Urinary bladder (tissue), 4 donors: ENCODE measurements around the gene IFNE. TPM values are rescaled to one million over a fixed set of nuclear protein-coding genes. Genes with fewer than 3 reads are reported as not detected.

Source experiments
- DNase-seq: peaks from one replicate; pipeline ENCODE4 v3.0.0-alpha.2; 2015; ENCODE audit errors: extremely low spot score
- H3K27ac ChIP-seq: one replicate; pipeline ENCODE4 v1.5.1; 2013; ENCODE audit warnings: low read depth, mild to moderate bottlenecking, moderate library complexity
- H3K36me3 ChIP-seq: one replicate; pipeline ENCODE4 v1.6.1; 2013; ENCODE audit warnings: mild to moderate bottlenecking, moderate library complexity; ENCODE audit not compliant: insufficient read depth
- H3K4me1 ChIP-seq: one replicate; pipeline ENCODE4 v1.6.1; 2013; ENCODE audit warnings: mild to moderate bottlenecking, moderate library complexity; ENCODE audit not compliant: insufficient read depth
- H3K4me3 ChIP-seq: one replicate; pipeline ENCODE4 v1.5.1; 2013; ENCODE audit warnings: low read depth, low read length
- WGBS: extraction: QIAGEN DNeasy Blood & Tissue Kit; methylation state at CpG from one replicate; pipeline ENCODE4 v1.1.7; 2013; 5-methylcytosine and 5-hydroxymethylcytosine counted together
- polyA plus RNA-seq: library from polyadenylated mRNA; stranded (reverse); fragments of 200-250 nt; gene quantifications from one replicate; pipeline ENCODE4 v1.2.3, GENCODE V29; 2013
- total RNA-seq: library from RNA; depleted of rRNA; stranded (reverse); fragments of >200 nt; gene quantifications from one replicate; pipeline ENCODE4 v1.2.3, GENCODE V29; 2014
- donor health status: healthy with polysubstance abuse.
- donor health status: healthy.

Gene IFNE, protein sequence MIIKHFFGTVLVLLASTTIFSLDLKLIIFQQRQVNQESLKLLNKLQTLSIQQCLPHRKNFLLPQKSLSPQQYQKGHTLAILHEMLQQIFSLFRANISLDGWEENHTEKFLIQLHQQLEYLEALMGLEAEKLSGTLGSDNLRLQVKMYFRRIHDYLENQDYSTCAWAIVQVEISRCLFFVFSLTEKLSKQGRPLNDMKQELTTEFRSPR
- 1.3 TPM for total RNA-seq
- polyA plus RNA-seq: 0.29 TPM

DNA sequence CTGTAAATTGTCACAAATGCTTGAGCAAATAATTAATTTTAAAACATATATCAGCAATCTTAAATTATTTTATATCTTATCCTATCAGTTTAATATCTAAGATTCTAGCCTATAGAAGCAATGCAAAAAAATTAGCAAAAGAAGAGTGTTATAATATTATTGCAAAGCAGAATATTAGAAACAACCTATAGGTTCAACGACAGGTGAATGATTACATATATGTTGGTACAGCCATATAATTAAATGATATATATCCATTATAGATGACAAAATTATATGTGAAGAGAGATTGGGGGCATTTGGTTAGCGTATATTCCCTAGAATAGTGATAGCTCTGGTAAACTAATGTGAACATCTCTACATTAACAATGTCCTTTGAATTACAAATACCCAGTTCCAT lies at the start of gene IFNE:
TSS of gene IFNE (minus strand) at position 101 of the 400 bp plus-strand sequence. CDS start 619 bp downstream, outside the sequence.
- no peak for DNase-seq
- Histone ChIP-seq H3K4me1 (no peaks in the 10 kb centered on the region), H3K4me3 (no peak within 1 kb of the TSS), H3K36me3 (no peaks in the 10 kb centered on the region), H3K27ac (no peak within 1 kb of the TSS)
- WGBS: 94% methylated on average over 2 of the region's 2 CpGs

DNA sequence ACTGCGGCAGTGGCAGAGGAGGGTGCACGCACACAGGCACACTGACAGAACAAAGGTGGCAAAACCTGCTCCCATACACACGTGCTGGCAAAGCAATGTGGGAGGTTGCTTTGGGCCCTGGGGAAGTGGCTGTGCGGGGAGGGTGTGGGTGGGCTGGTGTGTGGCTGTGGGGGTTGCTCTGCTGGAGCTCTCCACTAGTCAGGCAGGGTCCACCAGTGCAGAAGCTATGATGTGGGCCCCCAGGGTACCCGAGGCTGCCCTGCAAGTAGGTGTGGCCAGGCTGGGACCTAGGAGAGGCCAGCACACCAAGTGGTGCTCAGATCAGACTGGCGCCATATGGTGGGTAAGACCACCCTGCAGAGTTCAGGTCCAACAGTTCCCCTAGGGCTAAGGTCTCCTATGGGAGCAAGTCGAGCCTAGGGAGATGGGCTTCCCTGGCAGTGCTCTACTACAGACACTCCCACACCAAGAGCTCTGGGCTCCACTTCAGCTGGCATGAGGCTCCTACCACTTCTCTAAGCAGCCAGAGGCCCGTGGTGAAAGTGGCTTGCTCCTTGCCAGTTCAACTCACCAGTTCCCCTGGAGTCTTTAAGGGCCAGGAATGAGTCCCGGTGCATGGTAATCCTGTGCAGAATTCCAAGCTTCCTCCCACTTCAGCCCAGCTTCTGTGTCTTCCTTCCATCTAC lies 46.2 kb upstream of the IFNE start:
- WGBS: 89% methylated on average over 9 of the region's 9 CpGs

DNA sequence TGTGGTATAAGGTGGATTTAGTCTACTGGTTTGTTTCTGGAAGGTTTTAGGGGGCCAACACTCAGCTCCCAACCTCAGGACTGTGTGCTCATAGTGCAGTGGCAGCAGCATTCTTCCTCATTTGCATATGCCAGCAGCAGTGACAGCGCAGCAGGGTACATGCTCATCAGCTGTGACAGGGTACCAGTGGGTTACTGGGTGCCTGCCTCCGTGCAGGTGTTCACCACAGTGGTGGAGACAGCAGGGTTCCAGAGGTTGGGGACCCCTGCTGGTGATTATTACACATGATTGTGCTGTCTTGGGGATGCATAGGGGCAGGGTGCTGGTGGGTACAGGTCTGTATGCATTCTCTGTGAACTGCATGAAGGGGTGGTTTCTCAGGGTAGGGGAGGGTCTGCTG lies 45.5 kb upstream of the IFNE start:
- Histone ChIP-seq H3K4me3 (no peak overlapping the region), H3K4me1 (no peaks in the 10 kb centered on the region), H3K27ac (no peak overlapping the region), H3K36me3 (no peaks in the 10 kb centered on the region)
- DNase-seq: no peak
- 88% methylated on average over 2 of the region's 2 CpGs for WGBS

More for the DNA sequence above, 46.2 kb upstream of the IFNE start:
- no peak for DNase-seq
- Histone ChIP-seq H3K4me3 (no peak overlapping the region), H3K36me3 (no peaks in the 10 kb centered on the region), H3K27ac (no peak overlapping the region), H3K4me1 (no peaks in the 10 kb centered on the region)

DNA sequence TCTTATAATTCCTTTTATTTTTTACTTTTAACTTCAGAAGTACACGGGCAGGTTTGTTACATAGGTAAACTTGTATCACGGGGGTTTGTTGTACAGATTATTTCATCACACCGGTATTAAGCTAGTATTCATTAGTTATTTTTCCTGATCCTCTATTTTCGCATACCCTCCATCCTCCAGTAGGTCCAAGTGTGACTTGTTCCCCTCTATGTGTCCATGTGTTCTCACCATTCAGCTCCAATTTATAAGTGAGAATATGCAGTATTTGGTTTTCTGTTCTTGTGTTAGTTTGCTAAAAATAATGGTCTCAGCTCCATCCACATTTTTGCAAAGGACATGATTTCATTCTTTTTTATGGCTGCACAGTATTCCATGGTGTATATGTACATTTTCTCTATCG lies 43.1 kb upstream of the IFNE start:
- WGBS: 93% methylated on average over 5 of the region's 5 CpGs
- no peaks in the 10 kb centered on the region for H3K4me1 ChIP-seq
- no peak overlapping the region for H3K4me3 ChIP-seq
- H3K36me3 ChIP-seq: no peaks in the 10 kb centered on the region
- no peak for DNase-seq
- H3K27ac ChIP-seq: no peak overlapping the region

DNA sequence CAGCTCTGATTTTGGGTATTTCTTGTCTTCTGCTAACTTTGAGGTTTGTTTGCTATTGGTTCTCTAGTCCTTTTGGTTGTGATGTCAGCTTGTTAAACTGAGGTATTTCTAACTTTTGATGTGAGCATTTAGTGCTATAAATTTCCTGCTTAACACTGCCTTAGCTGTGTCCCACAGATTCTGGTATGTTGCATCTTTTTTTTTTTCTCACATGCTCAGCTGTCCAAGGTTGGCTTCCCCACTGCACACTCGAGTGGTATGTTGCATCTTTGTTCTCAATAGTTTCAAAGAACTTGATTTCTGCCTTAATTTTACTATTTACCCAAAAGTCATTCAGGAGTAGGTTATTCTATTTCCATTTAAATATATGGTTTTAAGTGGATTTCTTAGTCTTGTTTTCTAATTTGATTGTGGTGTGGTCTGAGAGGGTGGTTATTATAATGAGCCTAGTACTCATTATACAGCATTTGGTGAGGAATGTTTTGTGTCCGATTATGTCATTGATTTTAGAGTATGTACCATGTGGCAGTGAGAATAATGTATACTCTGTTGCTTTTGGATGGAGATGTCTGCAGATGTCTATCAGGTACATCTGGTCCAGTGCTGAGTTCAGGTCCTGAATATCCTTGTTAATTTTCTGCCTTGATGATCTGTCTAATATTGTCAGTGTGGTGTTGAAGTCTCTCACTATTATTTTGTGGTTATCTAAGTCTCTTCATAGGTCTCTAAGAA lies 42.2 kb upstream of the IFNE start:
- DNase-seq: no peak
- no peak overlapping the region for H3K4me3 ChIP-seq
- H3K4me1 ChIP-seq: no peaks in the 10 kb centered on the region
- H3K36me3 ChIP-seq: no peaks in the 10 kb centered on the region
- no peak overlapping the region for H3K27ac ChIP-seq
- 80% methylated on average over 2 of the region's 2 CpGs for WGBS

DNA sequence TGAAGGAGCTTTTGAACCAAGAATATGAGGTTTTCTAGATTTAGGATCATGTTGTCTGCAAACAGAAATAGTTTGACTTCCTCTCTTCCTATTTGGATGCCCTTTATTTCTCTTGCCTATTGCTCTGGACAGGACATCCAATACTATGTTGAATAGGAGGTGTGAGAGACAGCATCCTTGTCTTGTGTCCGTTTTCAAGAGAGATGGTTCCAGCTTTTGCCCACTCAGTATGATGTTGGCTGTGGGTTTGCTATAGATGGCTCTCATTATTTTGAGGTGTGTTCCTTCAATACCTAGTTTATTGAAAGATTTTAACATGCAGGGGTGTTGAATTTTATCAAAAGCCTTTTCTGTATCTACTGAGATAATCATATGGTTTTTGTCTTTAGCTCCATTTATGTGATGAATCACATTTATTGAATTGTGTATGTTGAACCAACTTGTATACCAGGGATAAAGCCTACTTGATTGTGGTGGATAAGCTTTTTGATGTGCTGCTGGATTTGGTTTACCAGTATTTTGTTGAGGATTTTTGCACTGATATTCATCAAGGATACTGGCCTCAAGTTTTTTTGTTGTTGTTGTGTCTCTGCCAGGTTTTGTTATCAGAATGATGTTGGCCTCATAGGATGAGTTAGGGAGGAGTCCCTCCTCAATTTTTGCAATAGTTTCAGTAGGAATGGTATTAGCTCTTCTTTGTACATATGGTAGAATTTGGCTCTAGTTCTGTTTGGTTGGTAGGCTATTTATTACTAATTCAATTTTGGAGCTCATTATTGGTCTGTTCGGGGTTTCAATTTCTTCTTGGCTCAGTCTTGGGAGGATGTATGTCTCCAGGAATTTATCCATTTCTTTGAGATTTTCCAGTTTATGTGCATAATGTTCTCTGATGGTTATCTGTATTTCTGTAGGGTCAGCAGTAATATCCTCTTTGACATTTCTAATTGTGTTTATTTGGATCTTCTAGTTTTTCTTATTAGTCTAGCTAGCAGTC lies 41.2 kb upstream of the IFNE start:
- Histone ChIP-seq H3K27ac (no peak overlapping the region), H3K36me3 (no peaks in the 10 kb centered on the region), H3K4me1 (no peaks in the 10 kb centered on the region), H3K4me3 (no peak overlapping the region)
- 91% methylated on average over 2 of the region's 2 CpGs for WGBS
- no peak for DNase-seq

DNA sequence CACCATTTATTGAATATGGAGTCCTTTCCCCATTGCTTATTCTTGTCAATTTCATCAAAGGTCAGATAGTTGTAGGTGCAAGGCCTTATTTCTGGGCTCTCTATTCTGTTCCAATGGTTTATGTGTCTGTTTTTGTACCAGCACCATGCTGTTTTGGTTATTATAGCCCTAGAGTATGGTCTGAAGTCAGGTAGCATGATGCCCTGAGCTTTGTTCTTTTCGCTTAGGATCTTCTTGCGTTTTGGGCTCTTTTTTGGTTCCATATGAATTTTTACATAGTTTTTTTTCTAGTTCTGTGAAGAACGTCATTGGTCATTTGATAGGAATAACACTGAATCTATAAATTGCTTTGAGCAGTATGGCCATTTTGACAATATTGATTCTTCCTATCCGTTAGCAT lies 40.2 kb upstream of the IFNE start:
- Histone ChIP-seq H3K27ac (no peak overlapping the region), H3K4me1 (no peaks in the 10 kb centered on the region), H3K36me3 (no peaks in the 10 kb centered on the region), H3K4me3 (no peak overlapping the region)
- no peak for DNase-seq
- 92% methylated on average over 4 of the region's 4 CpGs for WGBS

DNA sequence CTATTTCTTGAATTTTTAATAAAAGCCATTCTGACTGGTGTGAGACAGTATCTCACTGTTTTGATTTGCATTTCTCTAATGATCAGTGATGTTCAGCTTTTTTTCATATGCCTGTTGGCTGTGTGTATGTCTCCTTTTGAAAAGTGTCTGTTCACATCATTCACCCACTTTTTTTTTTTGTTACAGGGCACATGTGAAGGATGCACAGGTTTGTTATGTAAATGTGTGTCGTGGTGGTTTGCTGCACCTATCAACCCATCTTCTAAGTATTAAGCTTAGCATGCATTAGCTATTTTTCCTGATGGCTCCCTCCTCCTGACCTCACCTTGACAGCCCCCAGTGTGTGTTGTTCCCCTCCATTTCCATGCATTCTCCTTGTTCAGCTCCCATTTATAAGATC lies 39.3 kb upstream of the IFNE start:
- WGBS: 95% methylated on average over 1 of the region's 1 CpG
- no peaks in the 10 kb centered on the region for H3K36me3 ChIP-seq
- H3K4me3 ChIP-seq: no peak overlapping the region
- DNase-seq: no peak
- H3K27ac ChIP-seq: no peak overlapping the region
- no peaks in the 10 kb centered on the region for H3K4me1 ChIP-seq

DNA sequence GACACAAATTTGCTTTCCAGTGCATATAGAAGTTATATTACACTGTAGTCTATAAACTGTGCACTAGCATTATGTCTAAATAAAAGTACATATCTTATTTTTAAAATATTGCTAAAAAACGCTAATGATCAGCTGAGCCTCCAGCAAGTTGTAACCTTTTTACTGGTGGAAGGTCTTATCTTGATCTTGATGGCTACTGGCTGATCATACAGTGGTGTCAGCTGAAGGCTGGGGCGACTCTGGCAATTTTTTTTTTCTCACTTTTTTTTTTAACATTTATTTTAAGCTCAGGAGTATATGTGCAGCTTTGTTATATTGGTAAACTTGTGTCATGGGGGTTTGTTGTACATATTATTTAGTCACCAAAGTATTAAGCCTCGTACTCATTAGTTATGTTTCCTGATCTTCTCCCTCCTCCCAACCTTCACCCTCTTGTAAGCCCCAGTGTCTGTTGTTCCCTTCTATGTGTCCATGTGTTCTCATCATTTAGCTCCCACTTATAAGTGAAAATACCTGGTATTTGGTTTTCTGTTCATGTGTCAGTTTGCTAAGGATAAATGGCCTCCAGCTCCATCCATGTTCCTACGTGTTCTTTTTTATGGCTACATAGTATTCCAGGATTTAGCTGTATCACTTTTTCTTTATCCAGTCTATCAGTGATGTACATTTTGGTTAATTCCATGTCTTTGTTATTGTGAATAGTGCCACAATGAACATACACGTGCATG lies 38.6 kb upstream of the IFNE start:
- no peak overlapping the region for H3K4me3 ChIP-seq
- WGBS: 84% methylated on average over 5 of the region's 5 CpGs
- DNase-seq: no peak
- H3K36me3 ChIP-seq: no peaks in the 10 kb centered on the region
- H3K4me1 ChIP-seq: no peaks in the 10 kb centered on the region
- no peak overlapping the region for H3K27ac ChIP-seq

DNA sequence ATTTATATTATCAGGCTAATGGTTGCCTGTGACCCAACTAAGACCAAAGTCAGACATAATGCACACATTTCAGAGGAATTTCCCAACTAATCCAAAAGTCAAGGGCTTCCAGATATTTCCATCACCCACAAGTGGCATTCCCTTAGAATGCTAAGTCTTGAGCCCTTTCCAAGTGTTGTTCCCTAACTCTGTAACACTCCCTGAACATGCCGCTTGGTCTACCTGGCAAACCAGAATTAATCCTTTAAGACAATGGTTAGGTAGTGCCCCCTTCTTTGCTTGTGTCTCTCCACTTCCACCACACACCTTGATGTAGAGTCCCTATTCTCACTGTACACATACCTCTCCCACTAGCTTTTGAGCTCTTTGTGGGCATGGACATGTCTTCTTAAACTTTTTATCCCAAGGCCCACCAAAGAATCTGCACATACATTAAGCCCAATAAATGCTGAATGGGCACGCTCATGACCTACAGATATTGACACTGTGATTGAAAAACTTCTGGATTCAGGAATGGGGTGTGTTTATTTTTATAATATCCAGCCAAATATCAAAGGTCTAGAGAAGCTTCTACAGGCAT lies 37.8 kb upstream of the IFNE start:
- no peak for DNase-seq
- 95% methylated on average over 2 of the region's 2 CpGs for WGBS
- H3K4me1 ChIP-seq: no peaks in the 10 kb centered on the region
- no peaks in the 10 kb centered on the region for H3K36me3 ChIP-seq
- no peak overlapping the region for H3K27ac ChIP-seq
- H3K4me3 ChIP-seq: no peak overlapping the region

DNA sequence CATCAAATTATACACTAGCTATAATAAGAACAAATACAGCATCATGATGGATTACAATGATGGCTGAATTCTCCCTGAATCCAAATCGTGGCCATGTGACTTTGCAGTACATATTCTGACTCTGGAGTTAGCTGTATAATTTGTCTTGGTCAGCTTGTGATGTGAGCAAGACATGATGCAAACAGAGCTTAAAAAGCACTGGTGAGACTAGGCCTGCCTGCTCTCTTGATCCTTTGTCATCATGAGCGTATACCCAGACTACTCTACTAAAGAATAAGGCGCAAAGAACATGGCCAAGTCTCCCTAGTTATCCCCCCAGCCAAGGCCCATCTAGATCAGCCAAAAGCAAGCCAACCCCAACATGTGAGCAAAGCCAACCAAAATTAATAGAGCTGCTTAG lies 34.7 kb upstream of the IFNE start:
- H3K4me1 ChIP-seq: no peaks in the 10 kb centered on the region
- DNase-seq: no peak
- no peaks in the 10 kb centered on the region for H3K36me3 ChIP-seq
- H3K4me3 ChIP-seq: no peak overlapping the region
- WGBS: 89% methylated on average over 3 of the region's 3 CpGs
- no peak overlapping the region for H3K27ac ChIP-seq

DNA sequence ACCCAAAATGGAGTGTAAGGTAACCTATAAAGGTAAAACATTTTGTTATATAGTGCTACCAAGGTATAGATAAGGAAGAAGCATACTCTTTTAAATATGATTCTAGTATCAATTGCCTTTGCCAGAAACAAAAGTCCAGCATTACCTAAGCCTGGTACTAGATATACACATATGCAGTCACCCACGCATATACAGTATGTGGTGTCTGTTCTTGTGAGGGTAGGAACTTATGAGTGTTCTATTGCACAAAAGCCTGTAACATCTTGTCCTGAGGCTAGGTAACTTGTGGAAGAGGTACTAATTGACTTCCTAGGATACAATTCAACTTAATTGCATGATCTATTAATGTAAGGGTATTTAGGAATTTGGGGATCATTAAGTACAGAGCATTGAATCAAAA lies 31.3 kb upstream of the IFNE start:
- H3K36me3 ChIP-seq: no peaks in the 10 kb centered on the region
- no peak overlapping the region for H3K4me3 ChIP-seq
- WGBS: 91% methylated on average over 1 of the region's 1 CpG
- DNase-seq: no peak
- no peaks in the 10 kb centered on the region for H3K4me1 ChIP-seq
- H3K27ac ChIP-seq: no peak overlapping the region
